ENCODE results near the gene TMEM127.
"Not testable (repeated sequence)": the region's sequence is repeated elsewhere in the genome, so short reads cannot be mapped to it uniquely, and the experiment has no call there.

The TMEM127 gene, protein sequence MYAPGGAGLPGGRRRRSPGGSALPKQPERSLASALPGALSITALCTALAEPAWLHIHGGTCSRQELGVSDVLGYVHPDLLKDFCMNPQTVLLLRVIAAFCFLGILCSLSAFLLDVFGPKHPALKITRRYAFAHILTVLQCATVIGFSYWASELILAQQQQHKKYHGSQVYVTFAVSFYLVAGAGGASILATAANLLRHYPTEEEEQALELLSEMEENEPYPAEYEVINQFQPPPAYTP

DNA sequence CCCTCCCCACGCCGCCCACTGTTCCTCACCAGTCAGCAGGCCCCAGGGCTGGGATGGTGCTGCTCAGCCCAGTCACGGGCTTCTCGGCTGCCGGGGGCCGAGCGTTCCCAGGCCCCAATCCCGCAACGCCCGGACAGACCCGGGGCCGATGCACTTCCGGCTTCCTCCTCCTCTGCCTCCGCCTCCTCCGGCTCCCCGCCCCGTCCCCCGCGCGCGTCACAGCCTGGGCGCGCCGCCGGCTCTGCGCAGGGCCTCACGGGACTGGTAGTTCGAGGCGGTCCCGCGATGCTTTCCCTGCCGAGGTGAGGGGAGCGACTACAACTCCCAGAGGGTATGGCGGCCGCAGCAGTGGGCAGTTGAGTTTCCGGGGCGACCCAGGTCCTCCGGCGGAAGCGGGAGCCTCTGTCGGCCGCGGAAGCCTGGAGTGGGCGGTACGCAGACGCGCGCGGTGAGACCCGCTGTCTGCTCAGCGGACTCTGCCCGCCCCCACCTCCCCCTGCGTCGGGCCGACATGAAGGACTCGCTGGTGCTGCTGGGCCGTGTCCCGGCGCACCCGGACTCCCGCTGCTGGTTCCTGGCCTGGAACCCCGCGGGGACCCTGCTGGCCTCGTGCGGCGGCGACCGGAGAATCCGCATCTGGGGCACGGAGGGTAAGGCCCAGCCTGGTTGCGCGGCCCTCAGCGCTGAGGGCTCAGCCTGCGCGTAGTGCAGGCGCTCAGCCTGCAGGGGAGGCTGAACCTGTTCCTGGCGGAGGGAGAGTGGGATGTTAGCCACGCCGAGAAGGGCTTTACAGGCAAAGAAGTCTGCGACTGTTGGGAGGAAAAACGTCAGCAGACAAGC lies at the start of gene TMEM127, which contains the start of gene CIAO1:
Gene TMEM127, minus strand, starts transcription at position 158 of the 840 bp plus-strand sequence. CDS start 616 bp downstream, outside the sequence.
Gene CIAO1, plus strand, starts transcription at position 386 of the 840 bp plus-strand sequence. Its CDS starts 126 bp downstream, at position 512.
- DNase-seq: peak; percentile 97

DNA sequence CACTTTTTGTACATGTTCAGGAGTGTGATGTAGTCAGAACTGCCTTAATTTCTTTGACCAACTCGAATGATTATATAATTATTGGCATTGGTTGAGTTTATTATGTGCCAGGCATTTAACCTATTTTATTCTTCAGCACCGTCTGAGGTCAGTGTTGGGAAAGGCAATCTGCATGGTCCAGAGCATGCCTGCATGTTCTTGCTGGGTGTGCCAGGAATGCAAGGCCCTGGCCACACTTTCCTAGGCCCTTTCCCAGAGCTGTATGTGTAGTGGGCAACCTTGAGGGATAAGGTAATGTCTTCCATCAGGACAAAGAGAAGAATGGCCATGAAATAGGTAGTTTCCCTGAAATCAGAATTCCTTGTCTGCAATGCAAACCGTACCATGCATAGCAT lies 49.2 kb upstream of the TMEM127 start:
- DNase-seq: no peak

DNA sequence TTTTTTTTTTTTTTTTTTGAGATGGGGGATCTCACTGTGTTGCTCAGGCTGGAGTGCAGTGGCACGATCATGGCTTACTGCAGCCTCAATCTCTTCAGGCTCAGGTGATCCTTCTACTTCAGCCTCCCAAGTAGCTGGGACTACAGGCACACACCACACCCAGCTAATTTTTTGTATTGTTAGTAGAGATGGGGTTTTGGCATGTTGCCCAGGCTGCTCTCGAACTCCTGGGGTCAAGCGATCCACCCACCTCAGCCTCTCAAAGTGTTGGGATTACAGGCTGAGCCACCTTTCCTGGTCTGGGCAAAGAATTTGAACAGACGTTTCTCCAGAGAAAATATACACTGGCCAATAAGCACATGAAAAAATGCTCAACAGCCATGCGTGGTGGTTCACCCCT lies 42.5 kb upstream of the TMEM127 start:
- no peak for DNase-seq

DNA sequence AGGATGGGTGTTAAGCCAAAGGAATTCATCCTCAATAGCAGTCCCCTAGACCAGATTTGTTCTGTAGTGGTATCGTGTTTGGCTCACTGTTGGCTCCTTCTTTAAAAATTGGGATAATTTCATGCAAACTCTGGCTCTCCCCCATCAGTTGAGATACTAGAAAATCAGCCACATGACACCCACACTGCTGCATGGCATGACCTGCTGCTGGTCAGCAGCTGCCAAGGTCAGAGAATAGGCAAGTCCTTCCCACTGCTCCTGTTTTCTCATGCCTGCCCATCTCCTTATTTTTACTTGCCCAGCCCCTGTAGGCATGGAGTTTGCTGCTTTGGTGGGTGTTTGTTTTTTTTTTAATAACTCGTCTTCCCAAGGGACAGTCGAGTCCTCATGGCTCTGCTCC lies 40.6 kb upstream of the TMEM127 start:
- DNase-seq: peak; percentile 15

DNA sequence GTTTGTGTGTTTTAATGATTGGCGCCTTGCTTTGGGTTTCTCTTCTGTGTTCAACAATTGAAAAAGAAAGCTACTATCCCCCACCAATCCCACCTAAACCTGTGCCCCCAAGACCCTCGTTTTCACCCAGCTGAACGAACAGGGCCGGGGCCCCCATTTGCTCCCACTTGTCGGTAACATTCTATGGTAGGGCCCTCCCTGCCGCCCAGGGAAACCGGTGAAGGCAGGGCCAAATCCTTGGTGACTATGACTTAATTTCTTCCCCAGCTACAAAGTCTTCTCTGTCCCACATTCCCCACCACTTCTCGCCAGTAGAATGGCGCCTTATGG lies 40.1 kb upstream of the TMEM127 start:
- no peak for DNase-seq

DNA sequence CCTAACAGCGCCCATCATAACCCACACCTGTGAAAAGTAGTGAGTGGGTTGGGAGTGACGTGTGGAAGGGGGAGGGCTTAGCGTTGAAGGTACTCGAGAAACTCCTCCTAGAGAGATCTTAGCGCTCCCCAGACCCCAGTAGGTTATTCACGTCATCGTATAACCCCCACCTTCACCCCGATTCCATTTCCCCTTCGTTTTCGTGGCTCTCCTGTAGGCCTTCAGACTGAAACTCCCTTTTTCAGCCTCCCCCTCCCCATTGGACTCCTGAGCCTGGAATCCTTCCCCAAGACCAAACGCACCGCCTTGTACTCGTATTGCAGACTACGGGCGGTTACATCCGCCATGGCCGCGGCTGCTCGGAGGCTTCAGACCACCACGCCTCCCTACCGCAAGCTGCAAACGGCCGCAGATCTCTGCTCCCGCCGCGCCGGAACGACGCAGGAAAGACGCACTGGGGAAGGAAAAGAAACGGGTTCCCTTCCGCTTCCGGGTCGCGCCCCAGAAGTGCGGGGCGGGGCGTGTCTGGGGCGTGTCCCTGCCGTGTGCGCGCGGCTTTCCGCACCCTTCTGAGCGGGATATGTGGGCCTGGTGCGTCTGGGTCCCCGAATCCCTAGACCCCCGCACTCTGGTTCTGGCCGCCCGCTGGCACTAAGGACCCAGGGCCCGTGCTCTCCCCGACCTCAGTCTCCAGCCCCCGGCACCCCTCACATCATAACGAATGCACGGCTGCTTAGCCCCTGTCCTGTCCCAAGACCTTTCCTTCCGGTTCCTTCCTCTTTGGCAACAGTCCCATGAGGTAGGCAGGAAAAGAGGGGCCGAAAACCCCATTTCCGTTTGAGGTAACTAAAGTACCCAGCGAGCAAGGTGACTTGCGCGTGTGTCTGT lies 39.5 kb upstream of the TMEM127 start, which contains the start of gene SNRNP200:
Gene SNRNP200, minus strand, starts transcription at position 456 of the 888 bp plus-strand sequence. Its CDS starts 109 bp downstream, at position 347.
- peak; percentile 92 for DNase-seq

DNA sequence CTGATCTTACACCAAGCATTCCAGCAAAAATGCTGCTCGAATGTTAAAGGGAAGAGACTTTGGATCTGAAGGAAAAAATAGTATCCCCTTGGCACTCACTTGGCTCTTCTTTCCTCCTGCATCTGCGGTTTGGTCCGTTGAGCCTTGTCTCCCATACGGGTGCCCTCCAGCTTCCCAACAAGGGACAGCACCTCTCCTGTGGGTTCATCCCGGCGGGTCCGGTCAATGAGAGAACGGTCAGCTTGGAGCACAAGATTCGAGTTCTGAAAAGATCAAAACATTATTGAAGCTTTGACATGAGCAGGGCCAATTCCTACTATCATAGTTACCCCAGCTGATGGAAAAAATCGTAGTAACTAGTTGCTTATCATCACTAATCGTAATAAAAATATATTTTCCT lies 38.8 kb upstream of the TMEM127 start:
- DNase-seq: no peak

DNA sequence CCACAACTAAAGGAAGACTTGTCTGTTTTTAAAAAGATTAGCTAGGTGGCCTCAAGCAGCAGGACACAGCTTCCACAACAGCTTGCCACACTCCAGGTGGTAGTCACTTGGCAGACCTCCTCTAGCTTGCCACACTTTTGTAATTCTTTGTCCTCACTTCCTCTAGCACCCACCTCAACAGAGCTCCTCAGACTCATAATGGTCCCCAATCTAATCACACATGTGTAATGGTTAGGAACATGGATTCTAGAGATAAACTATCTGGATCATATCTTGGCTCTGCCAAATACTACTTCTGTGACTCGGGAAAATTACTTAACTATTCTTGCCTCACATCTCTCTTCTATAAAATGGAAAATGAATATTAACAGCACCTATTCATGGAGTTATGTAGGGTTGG lies 36.1 kb upstream of the TMEM127 start:
- DNase-seq: no peak

DNA sequence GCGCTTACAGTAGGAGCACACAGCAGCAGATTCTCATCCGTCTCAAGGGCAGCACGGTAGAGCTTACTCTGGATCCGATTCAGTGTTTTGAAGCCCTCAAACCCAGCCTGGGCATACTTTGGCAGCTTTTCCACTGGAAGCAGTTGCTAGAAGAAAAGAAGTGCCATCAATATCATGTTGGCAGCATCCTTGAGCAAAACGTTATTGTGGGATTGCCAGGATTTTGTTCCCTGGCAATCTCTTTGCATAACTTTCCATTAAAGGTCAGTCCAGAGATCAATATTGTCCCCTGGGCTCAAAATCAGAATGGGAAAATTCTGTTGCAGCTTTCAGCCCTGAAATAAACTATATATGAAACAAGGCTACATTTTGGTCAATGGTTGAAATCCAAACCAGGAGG lies 31.1 kb upstream of the TMEM127 start:
- DNase-seq: no peak

DNA sequence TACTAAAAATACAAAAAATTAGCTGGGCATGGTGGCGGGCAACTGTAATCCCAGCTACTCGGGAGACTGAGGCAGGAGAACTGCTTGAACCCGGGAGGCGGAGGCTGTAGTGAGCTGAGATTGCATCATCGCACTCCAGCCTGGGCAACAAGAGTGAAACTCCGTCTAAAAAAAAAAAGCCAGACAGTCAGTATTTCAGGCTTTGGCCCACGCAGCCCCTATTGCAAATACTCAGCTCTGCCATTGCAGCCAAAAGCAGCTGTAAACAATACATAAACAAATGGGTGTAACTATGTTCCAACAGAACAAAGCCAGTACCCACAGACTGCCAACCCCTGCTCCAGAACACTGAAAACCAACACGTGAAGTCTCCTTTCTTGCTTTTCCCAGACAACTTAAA lies 28.5 kb upstream of the TMEM127 start:
- not testable (repeated sequence) for DNase-seq

DNA sequence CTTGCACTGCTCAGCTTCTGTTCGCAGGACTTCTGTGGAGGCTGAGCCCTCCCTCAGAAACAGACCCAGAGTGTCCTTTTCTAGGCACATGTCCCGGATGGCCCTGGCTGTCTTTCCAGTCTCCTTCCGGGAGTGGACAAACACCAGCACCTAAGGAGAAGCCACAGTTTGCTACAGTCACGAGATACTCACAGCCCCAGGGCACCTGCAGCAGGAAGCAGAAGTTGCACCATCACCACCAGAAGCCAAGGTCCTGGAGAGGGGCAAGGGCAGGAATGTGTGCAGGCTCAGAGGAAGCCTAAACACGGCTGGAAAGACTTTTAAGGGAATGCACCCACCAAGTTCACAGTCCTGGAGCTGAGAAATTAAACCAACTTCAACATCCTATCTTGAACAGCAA lies 26.0 kb upstream of the TMEM127 start:
- no peak for DNase-seq

DNA sequence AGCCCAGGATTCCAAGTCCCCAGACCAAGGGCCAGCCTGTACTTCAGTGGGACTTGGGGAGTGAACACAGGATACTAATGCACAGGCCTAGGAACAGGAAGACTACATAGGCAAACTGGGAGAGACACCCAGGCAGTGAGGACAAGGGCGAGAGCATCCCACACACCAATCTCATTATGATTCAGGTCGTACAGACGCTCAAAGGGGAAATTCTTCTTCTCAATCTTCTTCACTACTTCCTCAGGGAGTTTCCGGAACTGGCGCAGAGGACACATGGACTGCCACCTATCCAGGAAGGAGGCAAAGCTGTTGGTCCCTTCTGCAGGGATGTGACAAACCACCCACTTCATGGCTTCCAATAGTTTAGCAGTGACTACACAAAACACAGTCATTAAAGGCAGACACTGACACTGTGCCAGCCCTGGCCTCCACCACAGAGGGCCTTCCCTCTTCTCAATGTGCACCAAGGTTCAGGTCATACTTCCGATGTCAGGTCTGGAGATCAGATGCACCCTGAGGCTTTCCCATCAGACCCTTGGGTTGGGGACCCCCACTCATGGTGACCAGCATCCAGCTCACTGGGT lies 21.6 kb upstream of the TMEM127 start:
- DNase-seq: no peak

DNA sequence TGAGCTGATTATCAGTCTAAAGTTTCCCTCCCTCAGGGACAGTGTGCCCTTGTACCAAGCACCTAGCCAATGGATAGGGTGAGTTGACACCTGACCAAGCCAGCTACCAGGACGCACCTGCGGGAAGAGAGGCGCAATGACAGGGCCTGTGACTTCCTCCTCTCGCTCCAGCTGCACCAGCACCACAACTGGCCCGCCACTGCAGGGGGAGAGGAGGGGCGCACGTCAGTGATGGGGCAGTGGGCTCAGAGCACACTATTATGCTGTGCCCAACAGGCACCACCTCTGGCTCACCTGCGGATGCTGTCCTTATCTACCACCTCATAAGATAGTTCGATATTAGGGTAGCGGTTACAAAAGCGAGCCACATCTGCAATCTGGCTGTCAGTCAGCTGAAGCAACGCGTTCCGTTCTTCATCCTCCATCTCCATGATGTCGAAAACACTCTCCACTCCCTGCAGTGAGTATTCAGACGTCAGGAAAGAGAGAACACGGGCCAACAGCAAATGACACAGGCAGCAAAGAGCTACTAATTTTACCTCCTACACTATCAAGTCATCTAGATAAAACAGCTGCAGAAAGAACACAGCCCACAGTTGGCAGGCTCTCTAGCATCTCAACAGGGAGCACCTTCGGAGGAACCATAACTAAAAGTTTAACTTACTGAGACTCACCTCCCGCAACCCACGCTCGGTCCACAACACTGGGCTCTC lies 11.1 kb upstream of the TMEM127 start:
- no peak for DNase-seq

DNA sequence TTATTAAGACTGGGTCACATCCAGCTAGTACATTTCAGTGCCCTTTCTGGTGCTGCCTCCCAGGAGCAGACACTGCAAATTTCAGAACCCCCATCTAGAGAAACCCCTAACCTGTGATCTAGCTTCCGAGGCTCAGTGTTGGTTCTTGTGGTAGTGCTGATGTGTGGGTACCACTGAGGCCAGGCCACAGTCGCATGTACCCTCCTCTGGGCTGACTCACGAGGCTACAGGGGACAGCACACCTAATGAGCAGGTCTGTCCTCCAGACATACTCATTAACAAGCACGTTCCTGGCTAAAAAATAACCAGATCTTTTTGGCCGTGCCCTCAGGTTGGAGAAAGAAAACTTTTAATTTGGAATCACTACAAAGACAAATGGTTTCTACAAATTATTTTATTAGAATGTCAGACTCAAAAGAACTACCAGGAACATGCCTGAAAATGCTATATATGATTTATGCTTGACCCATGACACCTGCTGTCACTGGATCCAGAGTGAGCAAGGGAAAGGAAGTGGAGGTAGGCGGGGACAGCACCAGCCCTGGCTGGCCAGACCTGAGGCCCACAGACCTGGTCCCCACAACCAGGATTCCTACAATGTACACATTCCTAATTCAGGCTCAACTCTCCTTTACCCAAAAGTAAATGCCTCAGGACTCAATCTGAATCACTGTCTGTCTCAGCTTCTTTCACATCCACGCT lies 8.7 kb upstream of the TMEM127 start:
- no peak for DNase-seq

DNA sequence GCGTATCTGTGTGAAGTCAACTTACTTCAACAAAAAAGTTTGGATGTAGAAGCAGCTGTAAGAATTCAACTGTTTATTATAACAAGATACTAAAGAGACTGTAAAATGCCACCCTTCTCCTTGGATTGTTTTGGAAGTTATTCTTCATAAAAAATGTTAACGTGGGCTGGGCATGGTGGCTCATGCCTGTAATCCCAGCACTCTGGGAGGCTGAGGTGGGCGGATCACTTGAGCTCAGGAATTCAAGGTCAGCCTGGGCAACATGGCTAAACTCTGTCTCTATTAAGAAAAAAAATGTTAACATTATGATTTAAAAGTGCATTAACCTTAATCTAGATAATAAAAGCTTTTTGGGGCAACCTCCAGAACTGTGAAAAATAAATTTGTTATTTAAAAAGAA lies 8.0 kb upstream of the TMEM127 start:
- no peak for DNase-seq

DNA sequence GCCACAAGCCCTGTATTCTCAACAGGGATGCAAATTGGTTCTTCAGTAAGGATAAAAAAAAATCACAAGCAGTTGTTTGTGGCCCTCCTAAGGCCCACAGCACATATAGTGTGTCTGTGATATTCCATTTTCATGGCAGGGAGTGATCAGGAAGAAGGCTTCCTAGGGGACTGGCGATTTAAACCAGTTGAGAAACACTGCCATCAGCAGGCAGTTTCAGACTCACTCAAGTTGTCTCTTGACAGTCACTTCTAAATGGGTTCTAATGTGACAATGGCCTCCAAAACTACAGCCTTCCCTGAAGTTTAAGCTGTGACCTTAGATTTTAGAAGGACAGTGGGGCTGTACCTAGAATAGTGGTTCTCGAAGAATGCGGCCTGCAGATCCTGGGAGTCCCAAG lies 6.2 kb upstream of the TMEM127 start:
- DNase-seq: no peak

DNA sequence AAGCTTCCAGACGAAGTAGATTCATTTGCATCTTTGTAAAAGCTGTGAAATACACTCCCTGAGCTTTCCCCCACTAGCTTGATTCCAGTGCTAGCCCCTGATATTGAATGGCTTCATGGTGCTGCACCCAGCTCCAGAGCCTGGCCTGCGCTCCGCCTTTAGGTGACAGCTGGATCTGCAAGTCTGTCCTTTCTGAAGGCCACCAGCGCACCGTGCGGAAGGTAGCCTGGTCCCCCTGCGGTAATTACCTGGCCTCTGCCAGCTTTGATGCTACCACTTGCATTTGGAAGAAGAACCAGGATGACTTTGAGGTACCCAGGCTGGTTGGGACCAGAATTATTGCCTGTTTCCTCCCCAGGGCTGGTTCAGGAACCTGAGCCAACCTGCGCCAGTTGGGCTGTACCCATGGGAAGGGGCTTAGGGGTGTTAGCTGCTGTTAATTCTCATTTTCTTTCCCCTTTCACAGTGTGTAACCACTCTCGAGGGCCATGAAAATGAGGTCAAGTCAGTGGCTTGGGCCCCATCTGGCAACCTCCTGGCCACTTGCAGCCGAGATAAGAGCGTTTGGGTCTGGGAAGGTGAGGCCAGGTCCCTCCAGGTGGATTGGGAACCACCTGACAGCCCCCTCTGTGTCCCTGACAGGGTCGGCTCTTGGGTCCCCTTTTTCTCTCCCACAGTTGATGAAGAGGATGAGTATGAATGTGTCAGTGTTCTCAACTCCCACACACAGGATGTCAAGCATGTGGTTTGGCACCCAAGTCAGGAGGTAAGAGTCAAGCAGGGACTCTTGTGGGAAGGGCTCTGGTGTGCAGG lies 1.6 kb upstream of the TMEM127 start:
- DNase-seq: peak; percentile 49

DNA sequence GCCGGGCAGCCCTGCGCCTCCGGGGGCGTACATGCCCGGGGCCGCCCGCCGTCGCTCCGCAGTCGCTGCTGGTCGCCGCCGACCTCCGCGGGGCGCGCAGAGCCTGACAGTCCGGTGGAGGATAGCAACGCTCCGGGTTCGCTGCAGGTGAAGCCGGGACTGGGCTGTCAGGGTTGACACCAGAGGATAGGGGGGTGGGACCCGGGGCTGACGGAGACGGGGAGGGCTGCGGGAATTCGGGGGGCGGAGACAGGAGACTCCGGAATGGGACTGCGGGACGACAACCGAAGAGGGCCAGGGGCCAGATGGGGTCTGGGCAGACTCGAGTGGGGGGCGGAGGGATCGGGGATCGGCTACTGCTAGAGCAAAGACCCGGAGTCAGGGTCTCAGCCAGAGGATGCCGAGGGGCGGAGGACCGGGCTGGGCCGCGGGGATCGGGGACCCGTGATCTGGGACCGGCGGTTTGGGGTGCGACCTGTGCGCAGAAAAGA lies 403 bp downstream of the TMEM127 start:
- peak; percentile 57 for DNase-seq

DNA sequence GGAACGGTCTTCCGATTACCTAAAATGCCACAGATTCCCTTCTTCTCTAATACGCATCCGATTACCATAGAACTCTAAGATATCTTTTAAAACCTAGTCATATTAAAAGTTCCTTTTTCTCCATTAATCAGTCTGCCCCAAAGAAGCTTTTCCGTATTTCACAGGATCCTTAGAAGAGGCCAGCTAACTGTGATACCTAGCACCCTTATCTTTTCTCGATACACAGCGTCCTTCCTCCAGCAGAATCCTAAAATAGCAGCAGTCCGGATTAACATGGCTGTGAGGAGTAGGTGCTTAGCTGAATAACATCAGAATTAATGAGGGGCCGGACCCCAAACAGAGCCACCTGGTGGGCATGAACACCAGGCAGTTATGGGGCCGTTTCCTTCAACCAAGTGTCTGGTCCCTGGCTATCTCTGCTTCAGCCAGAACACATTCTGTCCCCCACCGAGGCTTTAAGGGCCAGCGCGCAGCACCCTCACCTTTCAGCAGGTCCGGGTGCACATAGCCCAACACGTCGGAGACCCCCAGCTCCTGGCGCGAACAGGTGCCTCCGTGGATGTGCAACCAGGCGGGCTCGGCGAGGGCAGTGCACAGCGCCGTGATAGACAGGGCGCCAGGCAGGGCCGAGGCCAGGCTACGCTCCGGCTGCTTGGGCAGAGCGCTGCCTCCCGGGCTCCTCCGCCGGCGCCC lies 995 bp downstream of the TMEM127 start:
- DNase-seq: no peak

DNA sequence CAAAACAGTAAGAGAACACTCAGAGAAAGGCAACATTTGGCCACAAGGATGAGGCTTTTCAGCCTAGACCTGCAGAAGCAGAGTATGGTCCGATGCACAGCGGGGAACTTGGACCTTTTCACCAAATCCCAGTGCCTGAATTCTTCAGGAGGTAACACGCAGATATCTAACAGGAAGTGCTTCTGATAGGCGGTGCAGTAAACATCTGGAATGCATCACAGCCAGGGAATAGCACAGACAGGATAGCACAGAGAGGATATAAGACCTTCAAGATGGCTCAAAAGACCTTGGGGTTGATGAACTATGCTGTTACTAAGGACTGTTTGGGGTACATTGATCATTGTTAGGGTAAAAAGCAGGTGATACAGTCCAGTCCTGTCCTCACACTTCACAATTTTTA lies 1.7 kb downstream of the TMEM127 start:
- no peak for DNase-seq
